DMS79 treated with DMSO at 0.1 percent for 48 hours (cell line): Measurements from ENCODE around the gene GP5.

ENCODE experiments used
- DNase-seq: peaks from one replicate; lab custom pipeline; 2025; lab: John Stamatoyannopoulos, UW

Gene GP5, protein sequence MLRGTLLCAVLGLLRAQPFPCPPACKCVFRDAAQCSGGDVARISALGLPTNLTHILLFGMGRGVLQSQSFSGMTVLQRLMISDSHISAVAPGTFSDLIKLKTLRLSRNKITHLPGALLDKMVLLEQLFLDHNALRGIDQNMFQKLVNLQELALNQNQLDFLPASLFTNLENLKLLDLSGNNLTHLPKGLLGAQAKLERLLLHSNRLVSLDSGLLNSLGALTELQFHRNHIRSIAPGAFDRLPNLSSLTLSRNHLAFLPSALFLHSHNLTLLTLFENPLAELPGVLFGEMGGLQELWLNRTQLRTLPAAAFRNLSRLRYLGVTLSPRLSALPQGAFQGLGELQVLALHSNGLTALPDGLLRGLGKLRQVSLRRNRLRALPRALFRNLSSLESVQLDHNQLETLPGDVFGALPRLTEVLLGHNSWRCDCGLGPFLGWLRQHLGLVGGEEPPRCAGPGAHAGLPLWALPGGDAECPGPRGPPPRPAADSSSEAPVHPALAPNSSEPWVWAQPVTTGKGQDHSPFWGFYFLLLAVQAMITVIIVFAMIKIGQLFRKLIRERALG

DNA sequence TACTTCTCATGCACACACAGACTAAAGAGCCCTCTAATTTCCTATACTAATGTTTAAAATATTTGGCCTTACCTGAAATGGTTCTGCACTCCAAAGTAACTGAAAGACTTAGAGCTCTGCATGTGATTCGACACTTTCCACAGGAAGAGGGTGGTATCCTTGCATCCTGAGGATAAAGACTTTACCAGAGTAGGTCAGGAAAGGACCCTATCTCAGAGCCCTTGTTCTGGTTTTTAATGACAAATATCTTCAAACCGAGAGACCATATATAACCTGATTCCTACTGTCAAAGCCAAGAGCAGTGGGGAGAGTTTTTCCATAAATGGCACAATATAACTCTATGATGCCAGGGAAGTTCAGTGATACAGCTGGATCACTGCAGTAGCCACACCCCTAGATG lies at the start of gene GP5:
Gene GP5 (minus strand): TSS at position 101 of the 400 bp plus-strand sequence. CDS start 984 bp downstream, outside the sequence.
- no peak for DNase-seq

DNA sequence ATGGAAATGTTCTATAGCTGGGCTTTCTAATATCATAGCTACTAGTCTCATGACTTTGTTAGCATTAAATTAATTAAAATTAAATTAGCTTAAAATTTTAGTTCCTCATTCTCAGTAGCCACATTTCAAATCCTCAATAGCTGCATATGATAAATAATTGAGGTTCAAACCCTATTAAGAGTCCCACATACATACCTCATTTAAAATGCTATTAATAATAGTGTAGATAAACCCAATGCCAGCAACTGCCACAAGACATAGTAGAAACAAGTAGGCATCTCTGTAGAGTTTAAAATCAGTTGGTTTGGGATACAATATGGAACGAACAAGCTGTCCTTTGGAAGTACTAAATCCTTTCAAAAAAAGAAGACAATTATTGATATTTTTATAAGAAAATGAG lies 48.6 kb upstream of the GP5 start:
- no peak for DNase-seq

DNA sequence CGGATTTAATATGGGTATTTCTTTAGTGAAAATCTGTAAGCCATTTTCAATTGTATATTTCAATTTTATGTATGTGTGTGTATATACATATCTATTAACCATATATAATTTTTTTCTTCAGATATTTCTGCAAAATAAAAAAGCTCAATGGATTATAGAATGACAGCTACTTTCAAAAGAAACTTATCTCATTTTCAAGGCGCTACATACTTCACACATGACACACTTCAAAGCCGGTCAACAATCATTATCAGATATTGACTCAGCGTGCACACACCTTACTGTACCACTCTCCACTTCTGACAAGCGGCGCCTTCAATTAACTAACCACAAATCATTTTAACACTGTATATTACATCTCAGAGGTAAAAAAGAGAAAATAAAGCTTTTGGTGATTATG lies 48.1 kb upstream of the GP5 start:
- DNase-seq: no peak

- DNase-seq: no peak
These were observed 47.7 kb upstream of the GP5 start for GRCh38 chr3:194446754-194447153.

DNA sequence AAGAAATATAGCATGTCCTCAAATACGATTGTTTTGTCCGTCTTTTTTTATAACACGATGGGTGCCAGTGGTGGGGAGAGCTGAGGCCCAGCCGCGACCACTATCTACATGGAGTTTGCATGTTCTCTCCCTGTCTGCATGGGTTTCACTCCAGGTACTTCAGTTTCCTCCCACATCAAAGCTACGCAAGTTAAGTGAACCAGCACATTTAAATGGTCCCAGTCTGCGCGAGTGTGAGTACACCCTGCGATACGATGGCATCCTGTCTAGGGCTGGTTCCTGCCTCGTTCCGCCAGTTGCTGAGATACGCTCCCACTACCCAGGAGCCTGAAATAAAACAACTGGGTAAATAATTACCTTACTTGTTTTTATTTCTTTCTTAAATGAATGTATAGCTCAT lies 47.1 kb upstream of the GP5 start:
- DNase-seq: no peak

DNA sequence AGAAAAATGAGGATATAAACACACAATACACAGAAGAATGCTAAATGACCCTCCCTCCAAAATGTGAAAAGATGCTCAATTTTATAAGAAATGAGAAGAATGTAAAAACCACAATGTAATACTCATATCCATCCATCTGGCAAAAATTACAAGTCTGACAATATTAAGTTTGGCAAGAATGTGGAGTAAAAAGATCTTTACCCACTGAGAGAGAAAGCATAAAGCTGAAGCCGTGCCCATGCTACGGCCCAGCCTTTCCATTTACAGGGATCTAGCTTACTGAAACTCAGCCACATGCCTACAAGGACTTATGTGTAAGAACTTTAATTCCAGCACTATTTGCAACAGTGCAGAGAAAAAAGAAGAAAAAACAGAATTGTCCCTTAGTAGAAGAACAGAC lies 44.8 kb upstream of the GP5 start:
- DNase-seq: no peak

GRCh38 chr3:194440756-194441155 lies 41.7 kb upstream of the GP5 start:
- no peak for DNase-seq

DNA sequence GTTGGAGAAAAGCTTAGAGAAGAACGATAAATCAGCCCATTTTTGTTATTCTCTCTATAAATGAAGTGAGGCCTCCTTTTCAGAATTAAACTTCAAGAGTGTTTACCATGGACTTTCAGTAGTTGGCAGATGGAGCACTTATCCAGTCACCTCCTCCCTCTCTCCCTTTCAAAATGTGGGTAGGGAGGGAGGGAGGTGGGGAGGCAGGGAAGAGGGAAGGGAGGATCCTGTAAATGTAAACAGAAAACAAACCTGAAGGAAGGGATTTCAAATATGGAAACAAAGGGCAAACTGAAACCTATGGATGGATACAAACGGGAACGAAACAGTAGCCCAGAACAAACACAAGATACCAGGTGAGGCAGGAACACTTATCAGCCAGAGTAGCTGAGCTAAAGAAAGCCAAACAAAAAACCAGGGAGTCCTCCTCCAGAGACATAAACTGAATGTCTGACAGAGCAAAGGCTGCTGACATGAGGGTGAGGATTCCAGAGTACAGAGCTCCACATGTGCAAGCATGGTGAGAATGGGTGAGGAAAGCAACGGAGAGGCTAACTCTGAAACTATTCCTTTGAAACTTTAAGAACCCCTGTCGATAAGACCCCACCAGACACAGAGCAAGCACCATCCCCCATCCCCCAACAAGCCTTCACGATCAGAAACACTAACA lies 41.0 kb upstream of the GP5 start:
- DNase-seq: no peak

DNA sequence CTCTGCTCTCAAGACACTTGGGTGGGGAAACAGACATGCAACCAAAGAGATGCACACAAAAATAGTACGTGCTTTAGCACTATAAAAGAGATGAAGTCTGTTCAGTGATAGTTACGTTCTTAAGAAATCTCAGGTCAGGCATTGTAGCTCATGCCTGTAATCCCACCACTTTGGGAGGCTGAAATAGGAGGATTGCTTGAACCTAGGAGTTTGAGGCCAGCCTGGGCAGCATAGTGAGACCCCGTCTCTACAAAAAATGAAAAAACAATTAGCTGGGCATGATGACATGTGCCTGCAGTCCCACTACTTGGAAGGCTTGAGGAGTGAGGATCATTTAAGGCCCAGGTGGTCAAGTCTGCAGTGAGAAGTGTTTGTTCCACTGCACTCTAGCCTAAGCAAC lies 35.4 kb upstream of the GP5 start:
- no peak for DNase-seq

- peak; percentile 43 for DNase-seq
These were observed 32.5 kb upstream of the GP5 start for GRCh38 chr3:194431554-194431953.

- DNase-seq: no peak
These were observed 26.3 kb upstream of the GP5 start for GRCh38 chr3:194425399-194425798.

DNA sequence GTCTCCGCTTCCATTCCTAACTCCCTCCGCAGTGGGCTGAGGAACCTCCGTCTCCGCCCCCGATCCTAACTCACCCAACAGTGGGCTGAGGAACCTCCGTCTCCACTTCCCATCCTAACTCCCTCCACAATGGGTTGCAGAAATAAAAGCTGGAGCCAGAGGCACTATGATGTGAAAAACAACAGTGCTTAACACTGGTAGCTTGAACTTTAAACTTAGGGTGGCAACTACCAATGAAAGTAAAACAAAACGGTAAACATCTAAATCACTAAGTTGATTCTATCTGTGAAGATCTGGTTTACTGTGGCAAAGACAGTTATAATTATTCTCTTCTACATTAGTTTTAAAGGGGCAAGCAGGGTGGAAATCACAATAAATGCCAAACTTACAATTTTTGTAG lies 25.9 kb upstream of the GP5 start:
- no peak for DNase-seq

DNA sequence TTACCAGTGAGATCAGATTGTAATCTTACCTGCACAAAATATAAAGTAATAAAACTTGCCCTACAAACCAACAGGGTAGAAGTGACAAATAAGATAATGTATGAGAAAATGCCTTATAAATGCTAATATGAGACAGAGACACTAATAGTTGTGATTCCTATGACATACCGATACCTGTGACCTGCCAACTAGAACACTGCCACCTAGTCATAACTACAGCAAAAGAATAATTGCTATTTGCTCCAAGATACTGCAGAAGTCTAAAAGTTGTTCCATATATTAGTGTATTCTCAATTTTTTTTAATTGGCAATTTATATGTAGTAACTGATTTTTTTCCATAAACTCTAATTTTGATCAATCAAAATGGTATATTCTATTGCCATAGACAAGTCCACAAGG lies 25.3 kb upstream of the GP5 start:
- no peak for DNase-seq

GRCh38 chr3:194423317-194423716 lies 24.3 kb upstream of the GP5 start:
- DNase-seq: peak; percentile 78

GRCh38 chr3:194422188-194422587 lies 23.1 kb upstream of the GP5 start:
- no peak for DNase-seq

- no peak for DNase-seq
These were observed 19.6 kb upstream of the GP5 start for GRCh38 chr3:194418671-194419070.

DNA sequence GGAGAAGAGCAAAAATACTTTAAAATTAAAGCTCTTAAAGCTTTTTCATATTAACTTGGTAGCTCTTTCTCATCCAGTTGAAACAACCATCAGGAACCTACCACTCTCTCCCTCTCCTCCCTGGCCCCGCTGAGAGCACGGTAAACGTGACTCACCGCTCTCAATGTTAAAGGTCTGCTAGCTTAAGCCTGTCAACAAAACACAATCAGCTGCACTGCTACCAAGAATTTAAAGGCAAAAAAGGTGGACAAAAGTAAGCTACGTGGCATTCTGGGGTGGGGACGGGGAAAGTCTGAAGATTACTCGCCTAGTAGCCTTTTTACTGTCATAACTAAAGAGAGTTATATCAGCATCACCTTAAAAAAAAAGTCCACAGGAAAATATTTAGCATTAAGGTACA lies 8.4 kb upstream of the GP5 start:
- no peak for DNase-seq

DNA sequence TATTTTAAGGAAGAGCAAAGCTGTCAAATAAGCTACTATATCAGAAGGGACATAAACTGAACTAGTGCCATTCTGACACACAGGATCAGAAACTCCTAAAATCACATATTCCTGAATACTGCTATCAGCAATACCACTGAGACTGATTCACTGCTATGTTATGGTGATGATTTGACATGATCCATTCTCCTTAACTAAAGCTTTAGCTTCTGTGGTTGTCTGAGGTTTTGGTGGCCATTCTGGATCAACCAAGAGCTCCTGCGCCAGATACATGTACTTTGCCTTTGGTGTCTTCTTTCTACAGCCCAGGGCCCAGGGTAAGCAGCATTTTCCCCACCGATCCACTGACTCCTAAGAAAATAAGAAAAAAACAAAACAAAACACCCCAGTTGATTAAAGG lies 6.7 kb upstream of the GP5 start:
- DNase-seq: no peak

DNA sequence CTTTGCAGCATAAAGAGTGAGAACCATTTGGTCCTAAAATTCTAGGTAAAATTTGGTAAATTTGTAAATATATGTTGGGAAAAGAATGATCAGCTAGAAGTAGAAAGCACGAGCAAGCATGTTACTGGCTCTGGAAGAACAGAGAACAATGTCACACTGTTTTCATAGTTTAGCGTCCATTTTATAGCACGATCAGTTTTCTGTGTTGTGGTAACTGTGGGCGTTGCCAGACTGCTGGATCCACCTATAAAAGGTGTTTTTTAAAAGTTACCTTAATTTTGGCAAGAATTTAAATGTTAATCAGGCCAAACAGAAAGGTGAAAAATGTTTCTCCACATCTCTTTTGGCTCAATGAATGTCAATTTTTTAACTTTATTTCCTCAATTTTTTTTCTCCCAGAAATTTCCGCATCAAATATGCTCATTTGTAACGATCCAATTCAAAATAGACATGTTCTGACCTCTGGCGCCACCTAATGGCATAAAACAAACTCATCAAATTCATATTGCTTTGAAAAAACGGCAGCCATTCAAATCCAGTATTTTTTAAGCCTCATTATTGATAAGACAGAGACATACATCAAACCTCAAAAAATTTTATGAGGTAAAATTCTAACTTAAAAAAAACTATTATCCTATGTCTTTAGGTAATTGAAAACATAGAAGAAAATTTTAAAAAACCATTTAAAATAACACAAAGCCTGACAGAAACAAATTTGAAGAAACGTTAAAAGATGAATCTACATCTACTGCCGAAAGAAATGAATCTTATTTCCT lies 5.5 kb upstream of the GP5 start:
- DNase-seq: peak; percentile 82

- no peak for DNase-seq
These were observed 2.8 kb upstream of the GP5 start for GRCh38 chr3:194401868-194402329.

GRCh38 chr3:194401346-194401745 lies 2.3 kb upstream of the GP5 start:
- DNase-seq: no peak

- DNase-seq: no peak
These were observed 877 bp upstream of the GP5 start for GRCh38 chr3:194399874-194400411.
